GM18502 (cell line): ENCODE data around the gene TIMM29.

Source experiments
- ATAC-seq: cut with Tn5 transposase; IDR thresholded peaks from one replicate; pipeline ENCODE4 v1.9.1; 2021; ENCODE audit warnings: mild to moderate bottlenecking; ENCODE audit not compliant: unreplicated experiment, poor library complexity

Gene TIMM29

DNA sequence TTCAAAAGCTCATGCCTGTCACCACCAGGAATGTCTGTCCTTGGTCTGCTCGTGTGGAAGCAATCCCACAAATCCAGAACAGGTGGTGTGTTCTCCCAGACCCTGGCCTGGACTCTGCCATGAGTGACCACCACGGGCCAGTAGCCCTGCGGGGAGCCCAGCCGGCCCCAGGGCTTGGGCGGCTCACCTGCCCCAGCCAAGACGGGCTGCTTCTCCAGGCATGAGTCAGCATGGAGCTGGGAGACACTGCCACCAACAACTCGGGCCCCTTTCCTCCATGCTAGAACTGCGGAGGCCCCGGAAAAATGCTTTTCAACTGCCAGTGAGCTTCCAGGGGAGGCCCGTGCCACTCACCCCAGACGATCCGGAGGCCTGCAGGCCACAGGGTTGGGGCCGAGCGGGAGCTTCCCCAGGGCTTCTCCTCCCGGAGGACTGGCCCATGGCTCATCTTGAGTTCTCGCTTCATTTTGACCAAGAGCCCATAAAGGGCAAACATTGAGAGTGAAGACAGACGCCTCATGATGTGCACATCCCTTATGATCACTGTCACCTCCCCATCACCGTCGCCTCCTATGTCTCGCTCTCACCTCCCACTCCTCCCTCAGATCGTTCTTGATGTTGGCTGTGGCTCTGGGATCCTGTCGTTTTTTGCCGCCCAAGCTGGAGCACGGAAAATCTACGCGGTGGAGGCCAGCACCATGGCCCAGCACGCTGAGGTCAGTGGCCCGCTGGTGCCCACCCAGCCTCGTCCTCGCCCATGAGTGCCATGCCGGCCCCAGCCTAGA lies 16.8 kb upstream of the TIMM29 start:
- ATAC-seq = no peak

DNA sequence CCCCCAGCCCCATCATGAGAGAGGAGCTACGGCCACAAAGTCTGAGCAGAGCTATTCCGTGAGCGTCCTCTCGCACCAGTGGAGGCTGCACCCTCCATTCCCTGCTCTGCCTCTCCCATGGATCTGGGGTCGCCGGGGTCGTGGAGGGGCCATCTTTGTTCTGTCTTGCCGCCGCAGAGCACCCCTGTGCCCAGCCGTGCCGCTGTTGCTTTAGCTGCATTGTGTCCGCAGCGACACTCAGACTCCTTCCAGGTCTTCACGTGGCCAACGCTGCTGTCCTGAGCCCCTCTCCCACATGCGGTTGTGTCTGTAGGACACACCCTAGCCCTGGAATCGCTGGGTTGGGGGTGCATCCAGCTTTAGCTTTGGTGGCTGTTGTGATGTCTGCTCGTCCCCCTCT lies 16.0 kb upstream of the TIMM29 start:
- no peak for ATAC-seq

DNA sequence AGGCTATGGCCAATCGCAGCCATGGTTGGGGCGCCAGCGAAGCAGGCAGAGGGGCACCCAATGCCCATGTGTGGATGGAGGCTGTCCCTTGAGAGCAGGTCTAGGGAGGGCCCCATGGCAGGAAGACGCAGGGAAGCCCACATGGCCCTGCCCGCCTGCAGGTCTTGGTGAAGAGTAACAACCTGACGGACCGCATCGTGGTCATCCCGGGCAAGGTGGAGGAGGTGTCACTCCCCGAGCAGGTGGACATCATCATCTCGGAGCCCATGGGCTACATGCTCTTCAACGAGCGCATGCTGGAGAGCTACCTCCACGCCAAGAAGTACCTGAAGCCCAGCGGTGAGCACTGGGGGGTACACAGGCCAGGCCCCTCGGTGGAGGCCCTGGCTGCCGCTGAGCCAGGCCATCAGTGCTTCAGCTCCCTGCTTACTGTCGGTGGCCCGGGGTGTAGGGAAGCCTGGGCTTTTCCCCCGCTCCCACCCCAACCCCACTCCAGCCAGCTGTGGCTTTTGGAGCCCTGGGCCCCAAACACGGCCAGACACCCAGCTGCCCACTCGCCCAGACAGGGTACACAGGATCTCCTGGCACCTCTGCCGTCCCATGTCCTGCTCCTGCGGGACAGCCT lies 14.8 kb upstream of the TIMM29 start:
- no peak for ATAC-seq

DNA sequence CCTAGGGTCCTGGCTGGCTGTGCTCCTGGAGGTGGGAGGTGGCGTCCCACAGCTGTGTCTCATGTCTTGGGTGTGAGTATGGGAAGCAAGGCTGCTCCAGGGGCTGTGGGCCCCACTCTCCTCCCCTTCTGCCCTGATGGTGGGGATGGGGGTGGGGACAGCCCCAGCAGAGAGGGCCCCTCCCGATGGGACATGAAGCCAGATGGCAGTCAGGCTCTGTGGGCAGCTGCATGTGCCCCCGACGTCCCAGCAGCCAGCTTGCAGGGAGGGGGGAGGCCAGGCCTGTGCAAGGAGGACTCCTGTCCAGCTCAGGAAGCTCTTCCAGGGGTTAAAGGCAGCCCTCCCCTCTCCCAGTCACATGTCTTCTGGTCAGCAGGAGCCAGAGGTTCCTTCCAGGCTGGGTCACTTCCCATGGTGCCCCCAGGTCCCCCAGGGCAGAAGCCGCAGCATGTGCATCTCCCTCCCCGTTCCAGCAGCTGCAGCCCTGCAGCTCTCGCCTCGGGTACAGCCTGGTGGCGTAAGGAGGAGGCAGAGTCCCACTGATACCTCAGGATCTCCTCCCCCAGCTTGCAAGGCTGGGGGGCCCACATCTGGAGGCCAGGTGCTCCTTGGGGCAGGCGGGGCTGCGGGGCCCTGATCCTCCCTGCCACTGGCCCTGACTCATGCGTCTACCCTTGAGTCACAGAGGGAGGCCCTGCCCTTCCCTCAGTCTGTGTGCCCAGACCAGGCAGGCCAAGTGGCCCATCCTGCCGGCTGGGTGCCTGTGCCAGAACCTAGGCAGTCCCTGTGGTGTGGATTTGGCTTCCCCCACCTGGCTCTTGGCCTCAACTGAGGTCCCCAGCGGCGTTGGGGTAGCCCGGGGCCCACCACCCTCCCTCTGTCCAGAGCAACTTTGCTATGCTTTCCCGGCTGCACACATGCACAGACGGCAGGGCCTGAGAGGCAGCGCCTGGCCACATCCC lies 13.2 kb upstream of the TIMM29 start:
- ATAC-seq = no peak

DNA sequence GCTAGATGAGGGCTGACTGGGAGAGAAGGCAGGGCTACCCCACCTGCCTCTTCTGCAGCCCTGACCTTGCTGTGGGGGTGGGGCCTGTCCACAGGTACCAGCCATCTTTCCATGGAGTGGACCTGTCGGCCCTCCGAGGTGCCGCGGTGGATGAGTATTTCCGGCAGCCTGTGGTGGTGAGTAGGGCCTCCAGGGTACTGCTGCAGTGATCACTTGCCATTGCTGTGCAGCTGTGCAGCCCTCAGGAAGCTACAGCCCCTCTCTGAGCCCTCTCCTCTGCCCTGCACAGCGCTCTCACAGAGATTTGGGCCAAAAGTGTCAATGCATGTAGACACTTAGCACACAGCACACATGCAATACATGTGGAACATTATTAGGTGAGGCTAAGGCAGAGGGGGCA lies 12.0 kb upstream of the TIMM29 start:
- no peak for ATAC-seq

DNA sequence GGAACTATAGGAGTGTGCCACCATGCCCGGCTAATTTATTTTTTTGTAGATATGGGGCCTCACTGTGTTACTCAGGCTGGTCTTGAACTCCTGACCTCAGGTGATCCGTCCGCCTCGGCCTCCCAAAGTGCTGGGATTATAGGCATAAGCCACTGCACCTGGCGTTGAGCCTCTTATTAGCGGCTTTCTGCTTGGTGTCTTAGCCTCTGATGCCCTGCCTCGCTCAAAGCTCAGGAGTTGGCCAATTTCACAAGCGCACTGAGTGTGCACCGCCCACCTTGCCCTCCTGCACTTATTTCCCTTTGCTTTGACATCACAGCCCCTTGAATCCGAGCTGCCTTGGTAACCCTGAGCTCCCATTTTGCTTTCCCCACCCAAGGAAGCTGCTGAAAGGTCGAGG lies 10.3 kb upstream of the TIMM29 start:
- ATAC-seq = no peak

DNA sequence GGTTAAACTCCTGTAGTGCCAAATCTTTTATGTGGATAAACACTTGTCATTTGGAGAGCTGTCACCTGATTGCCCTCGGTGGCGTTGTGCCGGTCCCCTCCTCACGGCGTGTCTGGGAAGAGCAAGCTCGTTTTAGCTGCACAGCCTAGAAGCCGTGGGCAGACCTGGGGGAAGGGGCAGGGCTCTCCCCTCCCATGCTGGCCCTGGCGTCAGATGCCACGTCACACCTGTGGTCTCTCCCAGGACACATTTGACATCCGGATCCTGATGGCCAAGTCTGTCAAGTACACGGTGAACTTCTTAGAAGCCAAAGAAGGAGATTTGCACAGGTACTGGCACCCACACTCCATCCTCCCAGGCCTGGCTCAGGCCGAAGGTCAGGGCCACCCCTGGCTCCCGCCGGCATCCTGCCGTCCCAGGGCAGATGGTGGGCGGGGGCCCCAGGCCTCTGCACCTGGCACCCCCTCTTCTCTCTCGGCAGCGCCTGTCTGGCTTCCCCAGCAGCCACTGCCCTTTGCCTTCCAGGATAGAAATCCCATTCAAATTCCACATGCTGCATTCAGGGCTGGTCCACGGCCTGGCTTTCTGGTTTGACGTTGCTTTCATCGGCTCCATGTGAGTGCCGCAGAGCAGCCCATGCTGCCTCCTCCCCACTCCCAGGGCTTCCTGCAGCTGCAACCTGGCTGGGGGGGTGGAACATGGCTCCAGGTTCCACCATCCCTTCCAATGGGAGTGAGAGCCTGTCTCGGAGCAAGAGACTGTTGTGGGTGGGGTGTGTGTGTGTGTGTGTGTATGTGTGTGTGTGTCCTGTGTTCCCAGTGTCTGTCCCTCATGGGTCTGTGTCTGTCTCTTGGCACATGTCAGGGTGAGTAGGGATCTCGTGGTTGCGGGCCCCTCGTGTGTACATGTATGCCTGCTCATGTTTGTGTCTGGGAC lies 9.0 kb upstream of the TIMM29 start:
- ATAC-seq = no peak

DNA sequence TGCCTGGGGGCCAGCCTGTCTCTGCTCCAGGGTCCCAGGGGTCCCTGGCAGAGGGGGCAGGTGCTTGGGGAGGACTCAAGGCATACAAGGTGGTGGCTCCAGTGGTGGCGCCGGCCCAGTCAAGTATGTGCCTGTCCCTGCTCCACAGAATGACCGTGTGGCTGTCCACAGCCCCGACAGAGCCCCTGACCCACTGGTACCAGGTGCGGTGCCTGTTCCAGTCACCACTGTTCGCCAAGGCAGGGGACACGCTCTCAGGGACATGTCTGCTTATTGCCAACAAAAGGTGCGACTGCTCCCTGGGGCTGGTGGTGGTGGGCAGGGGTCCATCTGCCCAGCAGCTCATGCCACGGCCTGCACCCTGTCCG lies 8.3 kb upstream of the TIMM29 start:
- no peak for ATAC-seq

DNA sequence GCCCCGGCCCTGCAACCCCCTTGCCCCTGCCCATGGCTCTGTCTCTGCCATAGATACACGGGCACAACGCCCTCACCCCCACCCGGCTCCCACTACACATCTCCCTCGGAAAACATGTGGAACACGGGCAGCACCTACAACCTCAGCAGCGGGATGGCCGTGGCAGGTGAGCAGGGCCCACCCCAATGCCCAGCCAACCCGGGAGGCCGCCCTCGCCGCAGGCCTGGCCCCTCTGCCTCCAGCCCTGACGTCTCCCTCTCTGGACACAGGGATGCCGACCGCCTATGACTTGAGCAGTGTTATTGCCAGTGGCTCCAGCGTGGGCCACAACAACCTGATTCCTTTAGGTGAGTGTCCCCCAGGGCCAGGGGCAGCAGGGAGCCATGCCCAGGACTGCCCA lies 7.8 kb upstream of the TIMM29 start:
- no peak for ATAC-seq

DNA sequence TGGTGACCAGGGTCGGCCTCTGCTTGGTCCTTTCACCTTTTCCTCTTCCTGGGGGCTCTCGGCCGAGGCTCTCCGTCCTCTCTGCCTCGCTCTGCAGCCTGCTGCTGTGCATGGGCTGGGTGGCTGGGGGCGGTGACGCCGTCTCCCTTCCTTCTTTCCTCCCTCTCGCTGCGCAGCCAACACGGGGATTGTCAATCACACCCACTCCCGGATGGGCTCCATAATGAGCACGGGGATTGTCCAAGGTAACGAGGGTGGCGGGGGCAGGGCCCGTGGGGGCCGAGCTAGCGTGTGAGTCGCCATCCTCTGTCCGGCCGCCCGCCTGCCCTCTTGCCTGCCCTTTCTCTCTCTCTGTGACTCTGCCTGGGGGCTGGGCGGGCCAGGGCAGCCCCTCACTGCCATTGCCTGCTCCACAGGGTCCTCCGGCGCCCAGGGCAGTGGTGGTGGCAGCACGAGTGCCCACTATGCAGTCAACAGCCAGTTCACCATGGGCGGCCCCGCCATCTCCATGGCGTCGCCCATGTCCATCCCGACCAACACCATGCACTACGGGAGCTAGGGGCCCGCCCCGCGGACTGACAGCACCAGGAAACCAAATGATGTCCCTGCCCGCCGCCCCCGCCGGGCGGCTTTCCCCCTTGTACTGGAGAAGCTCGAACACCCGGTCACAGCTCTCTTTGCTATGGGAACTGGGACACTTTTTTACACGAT lies 7.3 kb upstream of the TIMM29 start:
- no peak for ATAC-seq

DNA sequence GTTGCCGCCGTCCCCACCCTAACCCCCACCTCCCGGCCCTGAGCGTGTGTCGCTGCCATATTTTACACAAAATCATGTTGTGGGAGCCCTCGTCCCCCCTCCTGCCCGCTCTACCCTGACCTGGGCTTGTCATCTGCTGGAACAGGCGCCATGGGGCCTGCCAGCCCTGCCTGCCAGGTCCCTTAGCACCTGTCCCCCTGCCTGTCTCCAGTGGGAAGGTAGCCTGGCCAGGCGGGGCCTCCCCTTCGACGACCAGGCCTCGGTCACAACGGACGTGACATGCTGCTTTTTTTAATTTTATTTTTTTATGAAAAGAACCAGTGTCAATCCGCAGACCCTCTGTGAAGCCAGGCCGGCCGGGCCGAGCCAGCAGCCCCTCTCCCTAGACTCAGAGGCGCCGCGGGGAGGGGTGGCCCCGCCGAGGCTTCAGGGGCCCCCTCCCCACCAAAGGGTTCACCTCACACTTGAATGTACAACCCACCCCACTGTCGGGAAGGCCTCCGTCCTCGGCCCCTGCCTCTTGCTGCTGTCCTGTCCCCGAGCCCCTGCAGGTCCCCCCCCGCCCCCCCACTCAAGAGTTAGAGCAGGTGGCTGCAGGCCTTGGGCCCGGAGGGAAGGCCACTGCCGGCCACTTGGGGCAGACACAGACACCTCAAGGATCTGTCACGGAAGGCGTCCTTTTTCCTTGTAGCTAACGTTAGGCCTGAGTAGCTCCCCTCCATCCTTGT lies 6.5 kb upstream of the TIMM29 start:
- ATAC-seq = no peak

DNA sequence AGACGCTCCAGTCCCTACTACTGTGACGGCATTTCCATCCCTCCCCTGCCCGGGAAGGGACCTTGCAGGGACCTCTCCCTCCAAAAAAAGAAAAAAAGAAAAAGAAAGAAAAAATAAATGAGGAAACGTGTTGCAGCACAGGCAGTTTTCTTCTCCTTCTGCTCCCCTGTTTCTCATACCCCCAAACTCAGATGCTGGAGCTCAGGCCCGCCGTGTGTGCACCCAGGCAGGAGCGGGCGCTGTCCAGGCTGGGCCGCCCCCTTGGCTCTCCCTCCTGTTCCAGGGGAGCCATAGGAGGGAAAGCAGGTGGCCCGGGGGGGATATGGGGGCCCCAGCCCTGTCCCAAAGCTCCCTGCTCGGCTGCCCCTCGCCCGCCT lies 6.0 kb upstream of the TIMM29 start:
- no peak for ATAC-seq

DNA sequence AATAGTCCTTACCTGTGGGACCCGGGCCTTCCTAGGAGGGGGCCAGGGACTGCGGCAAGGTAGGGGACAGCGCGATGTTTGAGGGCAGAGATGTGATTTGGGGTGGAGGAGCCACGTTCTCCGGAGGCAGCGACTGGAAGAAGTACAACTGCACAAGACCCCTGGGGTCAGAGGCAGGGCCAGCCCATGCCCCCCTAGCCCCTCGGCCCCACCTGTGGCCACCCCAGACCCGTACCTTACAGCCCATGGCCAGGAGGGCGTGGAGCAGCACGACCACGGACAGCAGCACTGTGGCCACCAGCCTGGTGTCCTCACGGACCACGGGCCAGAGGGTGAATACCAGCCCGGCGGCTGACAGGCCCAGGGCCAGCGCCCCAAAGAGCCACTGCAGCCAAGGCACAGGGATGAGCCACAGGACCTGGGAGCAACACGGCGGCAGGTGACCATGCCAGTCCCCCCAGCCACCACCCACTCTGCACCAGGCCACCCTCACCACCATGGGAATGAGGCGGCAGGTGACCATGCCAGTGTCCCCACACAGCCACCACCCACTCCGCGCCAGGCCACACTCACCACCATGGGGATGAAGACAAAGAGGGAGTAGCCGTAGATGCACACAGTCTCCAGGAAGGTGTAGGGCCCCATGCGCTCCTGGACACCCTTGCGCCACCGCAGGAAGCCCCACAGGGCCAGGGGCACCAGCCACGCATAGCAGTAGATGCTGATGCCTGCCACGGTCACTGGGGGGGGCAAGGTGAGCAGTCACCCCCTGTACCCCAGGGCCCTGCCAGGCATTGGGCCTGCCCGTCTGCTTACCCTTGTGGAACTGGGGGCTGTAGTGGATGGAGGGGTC lies 5.1 kb upstream of the TIMM29 start:
- ATAC-seq = no peak

DNA sequence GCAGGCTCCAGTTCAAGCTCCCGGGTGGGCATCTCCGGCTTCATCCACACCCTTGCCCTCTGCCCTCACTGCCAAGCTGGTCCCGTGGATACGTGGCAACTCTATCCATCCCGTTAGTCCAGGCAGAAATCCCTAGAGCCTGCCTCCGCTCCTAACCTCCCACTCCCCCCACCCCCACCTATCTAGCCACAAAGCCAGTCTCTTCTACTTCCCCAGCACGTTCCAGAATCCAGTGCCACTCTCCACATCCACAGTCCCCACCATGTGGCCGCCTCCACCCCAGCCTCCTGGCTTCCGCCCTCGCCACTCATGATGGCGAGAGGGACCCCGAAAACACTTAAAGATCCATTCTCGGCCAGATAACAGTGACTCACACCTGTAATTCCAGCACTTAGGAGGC lies 4.0 kb upstream of the TIMM29 start:
- no peak for ATAC-seq

DNA sequence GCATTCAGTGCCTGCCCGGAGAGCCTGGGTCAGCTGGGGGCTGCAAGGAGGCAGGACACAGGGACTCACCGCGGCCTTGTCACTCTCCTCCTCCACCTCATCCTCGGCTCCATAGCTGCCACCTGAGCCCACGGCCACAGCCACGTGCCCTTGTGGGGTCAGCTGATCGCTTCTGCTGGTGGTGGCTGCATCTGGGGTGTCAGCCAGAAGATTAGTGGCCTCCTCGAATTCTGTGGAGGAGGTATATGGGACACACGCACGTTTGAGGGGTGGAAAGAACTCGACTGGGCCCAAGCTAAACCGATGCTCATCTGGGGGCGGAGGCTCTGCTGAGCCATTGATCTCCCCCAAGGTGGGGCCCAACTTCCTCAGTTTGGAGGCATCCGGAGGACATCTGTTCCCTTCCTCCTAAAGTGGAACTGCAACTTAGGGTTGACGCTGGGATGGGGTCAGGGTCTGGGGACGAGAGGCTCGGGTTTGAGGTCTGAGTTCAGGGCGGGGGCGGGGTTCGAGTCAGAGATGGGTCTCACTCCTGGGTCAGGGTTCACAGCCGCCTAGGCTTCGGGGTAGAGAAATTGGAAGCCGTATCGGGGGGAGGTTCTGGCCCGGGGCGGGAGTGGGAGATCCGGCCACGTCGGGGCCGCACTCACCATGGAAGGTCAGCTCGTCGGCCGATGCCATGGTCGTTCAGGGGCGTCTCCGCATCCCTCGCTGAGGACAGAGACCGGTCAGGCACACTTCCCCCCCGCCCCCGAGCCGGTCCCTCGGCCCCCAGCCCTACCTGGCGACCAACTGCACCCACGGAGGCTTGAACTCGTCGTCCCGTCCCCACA lies 665 bp upstream of the TIMM29 start:
- ATAC-seq = no peak

DNA sequence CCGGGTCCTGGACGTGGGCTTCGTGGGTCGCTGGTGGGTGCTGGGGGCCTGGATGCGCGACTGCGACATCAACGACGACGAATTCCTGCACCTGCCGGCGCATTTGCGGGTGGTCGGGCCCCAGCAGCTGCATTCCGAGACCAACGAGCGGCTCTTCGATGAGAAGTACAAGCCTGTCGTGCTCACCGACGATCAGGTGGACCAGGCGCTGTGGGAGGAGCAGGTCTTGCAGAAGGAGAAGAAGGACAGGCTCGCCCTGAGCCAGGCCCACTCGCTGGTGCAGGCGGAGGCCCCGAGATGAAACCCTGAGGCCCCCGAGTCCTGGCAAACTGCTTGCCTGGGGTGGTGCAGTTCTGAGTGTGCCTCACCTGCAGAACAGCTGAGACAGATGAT lies 787 bp downstream of the TIMM29 start:
- peak; percentile 12 for ATAC-seq

DNA sequence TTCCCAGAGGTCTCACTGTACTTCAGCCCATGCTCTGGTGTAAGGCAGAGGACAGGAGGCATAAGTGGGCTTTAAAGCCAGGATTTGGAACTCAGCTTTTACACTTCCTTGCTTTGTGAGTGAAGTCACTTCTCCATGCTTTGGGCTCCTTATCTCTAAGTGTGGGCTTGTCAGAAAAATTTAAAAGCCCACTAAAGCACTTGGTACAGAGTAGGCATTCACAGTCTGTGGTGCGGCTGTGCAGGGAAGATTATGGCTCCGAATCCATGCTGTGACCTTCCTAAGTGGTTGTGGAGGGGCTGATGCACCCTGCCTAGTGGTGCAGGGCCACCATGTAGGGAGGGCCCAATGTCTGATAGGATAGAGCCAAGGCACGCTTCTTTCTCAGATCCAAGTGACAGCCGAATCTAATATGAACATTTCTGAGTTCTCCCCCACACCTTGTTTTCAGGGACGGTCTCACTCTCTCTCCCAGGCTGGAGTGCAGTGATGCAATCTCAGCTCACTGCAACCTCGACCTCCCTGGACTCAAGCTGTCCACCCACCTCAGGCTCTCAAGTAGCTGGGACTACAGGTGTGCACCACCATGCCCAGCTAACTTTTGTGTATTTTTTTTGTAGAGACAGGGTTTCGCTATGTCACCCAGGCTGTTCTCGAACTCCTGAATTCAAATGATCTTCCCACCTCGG lies 6.9 kb downstream of the TIMM29 start:
- ATAC-seq = no peak
